IMR-90 (cell line): ENCODE data around the gene KIRREL1. TPM values are rescaled to one million over a fixed set of nuclear protein-coding genes. Genes with fewer than 3 reads are reported as not detected.

ENCODE experiments used
- ATAC-seq: fragments of 200-7000 bp; cut with Tn5 transposase; 2 replicates; pipeline ENCODE4 v1.9.1; 2020; ENCODE audit warnings: low read depth, mild to moderate bottlenecking, moderate library complexity
- BruUV-seq: library from RNA; stranded (reverse); fragments of 400-500 nt; replicated peaks from 2 replicates; lab custom pipeline; 2021; lab: Mats Ljungman, UMichigan
- CTCF ChIA-PET: fragments of 300-600 bp; formaldehyde crosslinking; extraction: SDS; loops from one replicate; lab custom pipeline; 2021; ENCODE audit warnings: antibody characterized with exemption; lab: Yijun Ruan, JAX
- POLR2A ChIA-PET: fragments of 300-600 bp; sonication (Branson Sonifier 250); formaldehyde crosslinking; loops from one replicate; lab custom pipeline; 2022; ENCODE audit warnings: antibody characterized with exemption; ENCODE audit not compliant: unreplicated experiment; lab: Charles Lee
- DNase-seq: peaks from one replicate; pipeline ENCODE4 v3.0.0; 2013
- H2AFZ ChIP-seq: replicated peaks from 2 replicates; pipeline ENCODE3; 2013; ENCODE audit warnings: low read length, mild to moderate bottlenecking; ENCODE audit not compliant: poor library complexity
- H2AK5ac ChIP-seq: 2 replicates; pipeline ENCODE4 v1.6.1; 2013; ENCODE audit warnings: low read depth, low read length, inconsistent platforms
- H2AK9ac ChIP-seq: replicated peaks from 2 replicates; pipeline ENCODE3; 2013; ENCODE audit warnings: mild to moderate bottlenecking, low read depth, low read length, moderate library complexity; ENCODE audit not compliant: poor library complexity
- H2BK120ac ChIP-seq: 2 replicates; pipeline ENCODE4 v1.6.1; 2013; ENCODE audit warnings: low read depth, low read length, inconsistent platforms
- H2BK15ac ChIP-seq: 3 replicates; pipeline ENCODE4 v1.6.1; 2013; ENCODE audit warnings: low read depth, low read length, inconsistent platforms
- H2BK20ac ChIP-seq: 2 replicates; pipeline ENCODE4 v1.6.1; 2013; ENCODE audit warnings: low read depth, mild to moderate bottlenecking, inconsistent platforms, low read length, moderate library complexity
- H2BK5ac ChIP-seq: 2 replicates; pipeline ENCODE4 v1.6.1; 2013; ENCODE audit warnings: mild to moderate bottlenecking, low read depth, low read length, inconsistent platforms; ENCODE audit not compliant: poor library complexity, severe bottlenecking
- H3K14ac ChIP-seq: replicated peaks from 2 replicates; pipeline ENCODE4 v1.6.1; 2013; ENCODE audit warnings: low read depth, low read length, inconsistent platforms
- H3K18ac ChIP-seq: 2 replicates; pipeline ENCODE4 v1.6.1; 2013; ENCODE audit warnings: low read depth, low read length, control low read depth
- H3K23ac ChIP-seq: 2 replicates; pipeline ENCODE4 v1.6.1; 2013; ENCODE audit warnings: low read depth, low read length, inconsistent platforms
- H3K27ac ChIP-seq: 2 replicates; pipeline ENCODE4 v1.5.1; 2013; ENCODE audit warnings: mild to moderate bottlenecking, control low read depth, low read length; ENCODE audit not compliant: insufficient read depth
- H3K27me3 ChIP-seq: 2 replicates; pipeline ENCODE4 v1.6.1; 2013; ENCODE audit warnings: low read length; ENCODE audit not compliant: control insufficient read depth, insufficient read depth
- H3K36me3 ChIP-seq: 2 replicates; pipeline ENCODE4 v1.6.1; 2013; ENCODE audit warnings: low read length, mixed read lengths; ENCODE audit not compliant: control insufficient read depth, insufficient read depth
- H3K4ac ChIP-seq: 2 replicates; pipeline ENCODE4 v1.6.1; 2013; ENCODE audit warnings: low read depth, low read length, inconsistent platforms
- H3K4me1 ChIP-seq: 2 replicates; pipeline ENCODE4 v1.6.1; 2013; ENCODE audit warnings: low read length, mixed read lengths; ENCODE audit not compliant: control insufficient read depth, insufficient read depth
- H3K4me2 ChIP-seq: 2 replicates; pipeline ENCODE4 v1.6.1; 2013; ENCODE audit warnings: low read depth, mild to moderate bottlenecking, control low read depth, low read length, moderate library complexity
- H3K4me3 ChIP-seq: 2 replicates; pipeline ENCODE4 v1.5.1; 2013; ENCODE audit warnings: low read depth, mild to moderate bottlenecking, control low read depth, low read length, moderate library complexity; ENCODE audit not compliant: insufficient read depth
- H3K56ac ChIP-seq: 2 replicates; pipeline ENCODE4 v1.6.1; 2013; ENCODE audit warnings: low read length, inconsistent platforms; ENCODE audit not compliant: insufficient read depth; ENCODE audit errors: extremely low read depth
- H3K79me1 ChIP-seq, 2 experiments: 2 replicates each; pipeline ENCODE4 v1.6.1; 2013; ENCODE audit warnings: low read length in 2 of 2, inconsistent platforms in 1 of 2, low read depth in 1 of 2
- H3K9ac ChIP-seq: 2 replicates; pipeline ENCODE4 v1.6.1; 2013; ENCODE audit warnings: low read depth, low read length, control low read depth
- H3K9me1 ChIP-seq: 2 replicates; pipeline ENCODE4 v1.6.1; 2013; ENCODE audit warnings: low read length, inconsistent platforms; ENCODE audit not compliant: insufficient read depth
- H3K9me3 ChIP-seq: 2 replicates; pipeline ENCODE4 v1.6.1; 2013; ENCODE audit warnings: low read length; ENCODE audit not compliant: control insufficient read depth, insufficient read depth
- H4K20me1 ChIP-seq: 2 replicates; pipeline ENCODE4 v1.6.1; 2013; ENCODE audit warnings: low read length, inconsistent platforms; ENCODE audit not compliant: insufficient read depth
- H4K5ac ChIP-seq: 2 replicates; pipeline ENCODE4 v1.6.1; 2013; ENCODE audit warnings: mild to moderate bottlenecking, low read depth, low read length, control low read depth
- H4K8ac ChIP-seq, 2 experiments: 2 replicates each; pipeline ENCODE4 v1.6.1; 2013; ENCODE audit warnings: low read depth in 2 of 2, low read length in 2 of 2, control low read depth in 1 of 2, inconsistent platforms in 1 of 2
- H4K91ac ChIP-seq: 2 replicates; pipeline ENCODE4 v1.6.1; 2013; ENCODE audit warnings: low read depth, low read length, inconsistent platforms; ENCODE audit not compliant: insufficient read depth
- BHLHE40 ChIP-seq: fragments of 150-350 bp; IDR thresholded peaks from 2 replicates; pipeline ENCODE4 v1.6.1; 2016; ENCODE audit warnings: mild to moderate bottlenecking, low read depth, low read length
- CEBPB ChIP-seq: IDR thresholded peaks from 2 replicates; pipeline ENCODE4 v1.6.1; 2012; ENCODE audit warnings: low read depth, low read length, improper control_type of control experiment
- CHD1 ChIP-seq: IDR thresholded peaks from 2 replicates; pipeline ENCODE4 v1.6.1; 2012; ENCODE audit warnings: low read depth, low read length, improper control_type of control experiment
- FOS ChIP-seq: fragments of 150-350 bp; IDR thresholded peaks from 2 replicates; pipeline ENCODE4 v1.6.1; 2016; ENCODE audit warnings: low read depth, low read length
- MAFK ChIP-seq: IDR thresholded peaks from 2 replicates; pipeline ENCODE4 v1.6.1; 2012; ENCODE audit warnings: low read depth, low read length, improper control_type of control experiment
- MAZ ChIP-seq: IDR thresholded peaks from 2 replicates; pipeline ENCODE4 v1.6.1; 2012; ENCODE audit warnings: low read depth, mild to moderate bottlenecking, low read length, improper control_type of control experiment, moderate library complexity, borderline replicate concordance
- MXI1 ChIP-seq: IDR thresholded peaks from 2 replicates; pipeline ENCODE4 v1.6.1; 2012; ENCODE audit warnings: low read depth, mild to moderate bottlenecking, low read length, moderate library complexity, borderline replicate concordance
- NFE2L2 ChIP-seq: fragments of 150-350 bp; IDR thresholded peaks from 2 replicates; pipeline ENCODE4 v1.6.1; 2016; ENCODE audit warnings: low read depth, mild to moderate bottlenecking, low read length
- POLR2A ChIP-seq: IDR thresholded peaks from 2 replicates; pipeline ENCODE4 v1.6.1; 2012; ENCODE audit warnings: mild to moderate bottlenecking, low read depth, low read length
- RAD21 ChIP-seq: IDR thresholded peaks from 2 replicates; pipeline ENCODE4 v1.6.1; 2012; ENCODE audit warnings: low read length, improper control_type of control experiment
- RCOR1 ChIP-seq: IDR thresholded peaks from 2 replicates; pipeline ENCODE4 v1.6.1; 2012; ENCODE audit warnings: mild to moderate bottlenecking, low read length, improper control_type of control experiment; ENCODE audit not compliant: insufficient replicate concordance
- SMC3 ChIP-seq: fragments of 150-350 bp; IDR thresholded peaks from 2 replicates; pipeline ENCODE4 v1.6.1; 2016; ENCODE audit warnings: low read depth, mild to moderate bottlenecking, antibody characterized with exemption, low read length, moderate library complexity
- WGBS, 2 experiments: methylation state at CpG; one replicate each; pipeline versions ENCODE4 v1.1.5 to v1.1.7; 2013; ENCODE audit warnings: missing lambda C conversion rate in 2 of 2; ENCODE audit not compliant: insufficient read length in 1 of 2; ENCODE audit errors: extremely low coverage in 2 of 2; 5-methylcytosine and 5-hydroxymethylcytosine counted together
- dilution Hi-C: fragments of 300-500 bp; cut with HindIII; formaldehyde crosslinking; loops from one replicate; pipeline ENCODE4 v1.14.3; 2018; ENCODE audit warnings: low sequenced_read_pairs; ENCODE audit not compliant: unreplicated experiment
- in situ Hi-C: fragments of 300-500 bp; cut with MboI; formaldehyde crosslinking; loops from 3 replicates; pipeline ENCODE4 v1.14.3; 2019; ENCODE audit warnings: low sequenced_read_pairs, inconsistent platforms, mixed read lengths
- intact Hi-C: fragments of 100-400 bp; cut with micrococcal nuclease; formaldehyde crosslinking; loops from 2 replicates; pipeline ENCODE4 v1.10.0; 2022
- polyA plus RNA-seq, 3 experiments: library from polyadenylated mRNA; depleted of rRNA; stranded (reverse); fragments of >200 nt; gene quantifications; 2 replicates each; pipeline ENCODE4 v1.2.3, GENCODE V29; 2012; ENCODE audit warnings: low replicate concordance in 1 of 3
- total RNA-seq: library from RNA; depleted of rRNA; stranded (reverse); fragments of >200 nt; gene quantifications from 2 replicates; pipeline ENCODE4 v1.2.3, GENCODE V29; 2012
- TF ChIP-seq, protein P1 (sequence below): fragments of 150-350 bp; IDR thresholded peaks from 2 replicates; pipeline ENCODE4 v1.6.1; 2017; ENCODE audit warnings: mild to moderate bottlenecking, antibody characterized with exemption, low read length, low read depth
- TF ChIP-seq, protein P2 (sequence below): fragments of 150-350 bp; IDR thresholded peaks from 2 replicates; pipeline ENCODE4 v1.6.1; 2016; ENCODE audit warnings: low read depth, mild to moderate bottlenecking, low read length, moderate library complexity, borderline replicate concordance

KIRREL1 gene
- total and polyA plus RNA-seq, 2 of the 4 experiments (the other 2 are of a cell fraction): 58.1 to 64.7 TPM

DNA sequence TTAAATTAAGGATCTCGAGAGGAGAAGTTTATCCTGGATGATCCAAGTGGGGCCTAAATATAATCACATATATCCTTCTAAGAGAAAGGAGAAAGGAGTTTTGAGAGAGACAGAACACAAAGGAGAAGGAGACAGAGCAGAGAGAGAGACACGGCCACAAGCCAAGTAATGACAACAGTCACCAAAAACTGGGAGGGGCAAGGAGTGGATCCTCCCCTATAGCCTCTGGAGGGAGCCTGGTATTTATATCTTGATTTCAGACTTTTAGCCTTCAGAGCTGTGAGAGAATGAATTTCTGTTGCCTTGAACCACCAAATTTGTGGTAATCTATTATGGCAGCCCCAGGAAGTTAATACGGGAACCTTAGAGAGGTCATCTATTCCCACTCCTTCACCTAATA is 137.8 kb downstream of the KIRREL1 start:
- POLR2A ChIA-PET: no interaction called here
- in situ Hi-C loops: loop anchor here (10.0 to 25.0 kb wide), 2 partner anchors 556 to 769 kb away; no protein-coding TSS in a partner anchor

More for the DNA sequence above, 137.8 kb downstream of the KIRREL1 start:
- H4K20me1 ChIP-seq: no peaks in the 10 kb centered on the region
- H2BK15ac ChIP-seq: no peak overlapping the region
- DNase-seq (no peak), ATAC-seq (no peak)
- no peaks in the 10 kb centered on the region for H3K9me3 ChIP-seq
- CTCF ChIA-PET: no interaction called here
- no peak overlapping the region for H3K9ac ChIP-seq
- no peak overlapping the region for H3K23ac ChIP-seq
- dilution Hi-C loops (loop anchor here (25.0 kb wide), 1 partner anchor 169 kb away; no protein-coding TSS in a partner anchor), intact Hi-C loops (no loop called here)
- H3K4me2 ChIP-seq: no peak overlapping the region
- H3K56ac ChIP-seq: no peak overlapping the region
- H3K79me1 ChIP-seq: no peaks in the 10 kb centered on the region
- no peaks in the 10 kb centered on the region for H3K36me3 ChIP-seq
- H4K91ac ChIP-seq: no peak overlapping the region
- H2AK9ac ChIP-seq: no peak overlapping the region
- no peak overlapping the region for H3K18ac ChIP-seq
- H3K9me1 ChIP-seq: no peaks in the 10 kb centered on the region
- H2BK5ac ChIP-seq: no peak overlapping the region
- H4K5ac ChIP-seq: no peak overlapping the region
- H3K4me3 ChIP-seq: no peak overlapping the region
- H3K27ac ChIP-seq: no peak overlapping the region
- H2AK5ac ChIP-seq: no peak overlapping the region
- no peak overlapping the region for H4K8ac ChIP-seq
- H2BK20ac ChIP-seq: no peak overlapping the region
- no peak overlapping the region for H2AFZ ChIP-seq
- H3K4me1 ChIP-seq: no peaks in the 10 kb centered on the region
- no CpG with 5 or more reads among the region's 3 CpGs for WGBS, 2 experiments
- H3K14ac ChIP-seq: no peak overlapping the region
- no TSS peak for BruUV-seq
- H3K27me3 ChIP-seq: peaks cover 18% of the 10 kb centered on the region
- no peak overlapping the region for H3K4ac ChIP-seq
- TF ChIP-seq RCOR1 (no peak), CHD1 (no peak), POLR2A (no peak), SMC3 (no peak), MAZ (no peak), MAFK (no peak), RAD21 (no peak), MXI1 (no peak), FOS (no peak), CEBPB (no peak), BHLHE40 (no peak), NFE2L2 (no peak)
- TF ChIP-seq, protein P1, sequence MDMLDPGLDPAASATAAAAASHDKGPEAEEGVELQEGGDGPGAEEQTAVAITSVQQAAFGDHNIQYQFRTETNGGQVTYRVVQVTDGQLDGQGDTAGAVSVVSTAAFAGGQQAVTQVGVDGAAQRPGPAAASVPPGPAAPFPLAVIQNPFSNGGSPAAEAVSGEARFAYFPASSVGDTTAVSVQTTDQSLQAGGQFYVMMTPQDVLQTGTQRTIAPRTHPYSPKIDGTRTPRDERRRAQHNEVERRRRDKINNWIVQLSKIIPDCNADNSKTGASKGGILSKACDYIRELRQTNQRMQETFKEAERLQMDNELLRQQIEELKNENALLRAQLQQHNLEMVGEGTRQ: no peak
- TF ChIP-seq, protein P2, sequence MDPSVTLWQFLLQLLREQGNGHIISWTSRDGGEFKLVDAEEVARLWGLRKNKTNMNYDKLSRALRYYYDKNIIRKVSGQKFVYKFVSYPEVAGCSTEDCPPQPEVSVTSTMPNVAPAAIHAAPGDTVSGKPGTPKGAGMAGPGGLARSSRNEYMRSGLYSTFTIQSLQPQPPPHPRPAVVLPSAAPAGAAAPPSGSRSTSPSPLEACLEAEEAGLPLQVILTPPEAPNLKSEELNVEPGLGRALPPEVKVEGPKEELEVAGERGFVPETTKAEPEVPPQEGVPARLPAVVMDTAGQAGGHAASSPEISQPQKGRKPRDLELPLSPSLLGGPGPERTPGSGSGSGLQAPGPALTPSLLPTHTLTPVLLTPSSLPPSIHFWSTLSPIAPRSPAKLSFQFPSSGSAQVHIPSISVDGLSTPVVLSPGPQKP: no peak
- no peak overlapping the region for H2BK120ac ChIP-seq
